Type B pancreatic cell (in vitro differentiated cells): ENCODE results near the gene PLK1. TPM values are rescaled to one million over a fixed set of nuclear protein-coding genes. Genes with fewer than 3 reads are reported as not detected.

Source experiments
- DNase-seq: peaks from one replicate; pipeline ENCODE4 v3.0.0; 2021; ENCODE audit warnings: mixed read lengths; ENCODE audit not compliant: unreplicated experiment; ENCODE audit errors: extremely low spot score
- H3K27ac Mint-ChIP-seq: 2 replicates; pipeline ENCODE4 v1.8.0; 2021; ENCODE audit warnings: mild to moderate bottlenecking, mixed read lengths
- H3K27me3 Mint-ChIP-seq: 2 replicates; pipeline ENCODE4 v1.8.0; 2021; ENCODE audit warnings: mixed read lengths
- H3K36me3 Mint-ChIP-seq: 2 replicates; pipeline ENCODE4 v1.8.0; 2021; ENCODE audit warnings: mixed read lengths
- H3K4me1 Mint-ChIP-seq: one replicate; pipeline ENCODE4 v1.8.0; 2021; ENCODE audit warnings: mixed read lengths; ENCODE audit not compliant: unreplicated experiment
- H3K4me3 Mint-ChIP-seq: 2 replicates; pipeline ENCODE4 v1.8.0; 2021; ENCODE audit warnings: mild to moderate bottlenecking, mixed read lengths
- H3K9me3 Mint-ChIP-seq: 2 replicates; pipeline ENCODE4 v1.8.0; 2021; ENCODE audit warnings: mixed read lengths
- total RNA-seq: library from RNA; stranded (reverse); gene quantifications from 2 replicates; pipeline ENCODE4 v1.2.1, GENCODE V29; 2021; ENCODE audit warnings: low replicate concordance
- TF ChIP-seq, protein P1 (sequence below): fragments of 200-600 bp; sonication (generic); conservative IDR thresholded peaks from 2 replicates; pipeline ENCODE4 v1.5.0; 2021; ENCODE audit warnings: antibody characterized with exemption, mild to moderate bottlenecking

Gene PLK1
- total RNA-seq, 1 donor from 2014 or later: 67.2 TPM

GRCh38 chr16:23700093-23700492, 21.4 kb downstream of the PLK1 start:
- Mint-ChIP-seq H3K27me3 (peaks cover 6% of the 10 kb centered on the region), H3K36me3 (no peaks in the 10 kb centered on the region), H3K9me3 (peaks cover 9% of the 10 kb centered on the region), H3K4me3 (no peak overlapping the region), H3K4me1 (peaks cover 6% of the 10 kb centered on the region), H3K27ac (no peak overlapping the region)
- TF ChIP-seq, protein P1, sequence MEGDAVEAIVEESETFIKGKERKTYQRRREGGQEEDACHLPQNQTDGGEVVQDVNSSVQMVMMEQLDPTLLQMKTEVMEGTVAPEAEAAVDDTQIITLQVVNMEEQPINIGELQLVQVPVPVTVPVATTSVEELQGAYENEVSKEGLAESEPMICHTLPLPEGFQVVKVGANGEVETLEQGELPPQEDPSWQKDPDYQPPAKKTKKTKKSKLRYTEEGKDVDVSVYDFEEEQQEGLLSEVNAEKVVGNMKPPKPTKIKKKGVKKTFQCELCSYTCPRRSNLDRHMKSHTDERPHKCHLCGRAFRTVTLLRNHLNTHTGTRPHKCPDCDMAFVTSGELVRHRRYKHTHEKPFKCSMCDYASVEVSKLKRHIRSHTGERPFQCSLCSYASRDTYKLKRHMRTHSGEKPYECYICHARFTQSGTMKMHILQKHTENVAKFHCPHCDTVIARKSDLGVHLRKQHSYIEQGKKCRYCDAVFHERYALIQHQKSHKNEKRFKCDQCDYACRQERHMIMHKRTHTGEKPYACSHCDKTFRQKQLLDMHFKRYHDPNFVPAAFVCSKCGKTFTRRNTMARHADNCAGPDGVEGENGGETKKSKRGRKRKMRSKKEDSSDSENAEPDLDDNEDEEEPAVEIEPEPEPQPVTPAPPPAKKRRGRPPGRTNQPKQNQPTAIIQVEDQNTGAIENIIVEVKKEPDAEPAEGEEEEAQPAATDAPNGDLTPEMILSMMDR: no peak
- no peak for DNase-seq

GRCh38 chr16:23700509-23700908, 21.8 kb downstream of the PLK1 start:
- H3K4me3 Mint-ChIP-seq: no peak overlapping the region
- H3K27me3 Mint-ChIP-seq: peaks cover 6% of the 10 kb centered on the region
- peaks cover 5% of the 10 kb centered on the region for H3K4me1 Mint-ChIP-seq
- H3K36me3 Mint-ChIP-seq: no peaks in the 10 kb centered on the region
- no peak overlapping the region for H3K27ac Mint-ChIP-seq
- peaks cover 9% of the 10 kb centered on the region for H3K9me3 Mint-ChIP-seq
- TF ChIP-seq, protein P1: no peak
- no peak for DNase-seq

DNA sequence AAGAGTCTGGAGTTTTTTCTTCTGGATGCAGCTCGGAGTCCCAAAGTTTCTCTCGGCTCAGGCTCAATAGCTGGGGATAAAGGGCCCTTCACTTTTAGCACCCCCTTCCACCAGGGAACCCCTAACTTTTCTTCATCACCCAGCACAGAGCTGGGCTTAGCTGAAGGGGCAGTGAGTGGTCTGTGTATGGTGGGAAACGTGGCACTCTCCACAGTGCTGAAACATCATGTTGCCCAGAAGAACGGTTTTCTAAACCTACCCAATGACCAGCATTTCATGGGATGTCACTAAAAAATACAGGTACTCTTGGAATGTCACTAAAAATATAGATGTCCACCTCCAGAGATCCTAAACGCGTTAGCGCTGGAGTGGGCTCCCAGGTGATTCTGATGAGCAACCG, 22.4 kb downstream of the PLK1 start:
- Mint-ChIP-seq H3K4me1 (peaks cover 5% of the 10 kb centered on the region), H3K9me3 (peaks cover 9% of the 10 kb centered on the region), H3K36me3 (no peaks in the 10 kb centered on the region), H3K27me3 (peaks cover 6% of the 10 kb centered on the region), H3K27ac (no peak overlapping the region), H3K4me3 (no peak overlapping the region)
- DNase-seq: no peak
- TF ChIP-seq, protein P1: no peak

GRCh38 chr16:23702951-23703350, 24.3 kb downstream of the PLK1 start:
- TF ChIP-seq, protein P1: no peak
- H3K9me3 Mint-ChIP-seq: peaks cover 9% of the 10 kb centered on the region
- H3K36me3 Mint-ChIP-seq: no peaks in the 10 kb centered on the region
- no peak overlapping the region for H3K27ac Mint-ChIP-seq
- no peak for DNase-seq
- peaks cover 6% of the 10 kb centered on the region for H3K27me3 Mint-ChIP-seq
- peaks cover 5% of the 10 kb centered on the region for H3K4me1 Mint-ChIP-seq
- no peak overlapping the region for H3K4me3 Mint-ChIP-seq

DNA sequence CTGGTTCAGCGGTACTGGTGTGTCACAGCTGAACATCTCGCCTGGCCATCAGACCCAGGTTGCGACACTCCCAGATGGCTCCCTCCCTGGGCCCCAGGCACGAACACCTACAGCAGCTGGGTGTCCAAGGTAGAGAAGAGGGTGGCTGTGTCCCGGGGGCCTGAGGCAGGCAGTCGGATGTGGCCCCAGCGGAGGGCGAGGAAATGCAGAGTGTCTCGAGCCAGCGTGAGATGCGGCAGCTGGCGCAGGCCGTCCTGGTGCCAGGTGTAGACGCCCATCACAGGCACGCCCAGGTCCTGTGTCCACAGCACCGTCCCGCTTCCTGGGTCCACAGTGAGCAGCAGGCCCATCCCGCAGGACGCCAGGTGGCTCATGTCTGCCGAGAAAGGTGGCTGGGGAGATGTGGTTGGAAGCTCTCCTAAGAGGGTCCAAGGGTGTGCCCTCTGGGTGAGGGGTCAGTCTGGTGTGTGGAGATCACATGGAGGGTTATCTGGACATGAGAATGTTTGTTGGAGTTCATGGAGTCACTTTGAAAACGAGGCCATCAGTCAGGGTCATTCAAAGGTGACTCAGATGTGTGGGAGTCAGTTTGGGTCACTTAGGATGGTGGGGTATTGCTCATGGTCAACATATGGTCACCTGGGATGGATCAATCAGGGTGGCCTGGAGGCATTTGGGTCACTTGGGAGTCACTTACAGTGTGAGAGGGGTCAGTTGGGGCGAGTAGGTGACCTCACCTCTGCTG, 26.3 kb downstream of the PLK1 start:
- Mint-ChIP-seq H3K4me3 (no peak overlapping the region), H3K4me1 (peaks cover 5% of the 10 kb centered on the region), H3K36me3 (no peaks in the 10 kb centered on the region), H3K27ac (no peak overlapping the region), H3K27me3 (peaks cover 15% of the 10 kb centered on the region), H3K9me3 (peaks cover 9% of the 10 kb centered on the region)
- TF ChIP-seq, protein P1: no peak
- DNase-seq: no peak
